MM.1S (cell line): Measurements from ENCODE around the gene ECT2L.

Experiments
- DNase-seq: peaks from one replicate; pipeline ENCODE4 v3.0.0-alpha.2; 2015
- H2AFZ ChIP-seq: fragments of 300-600 bp; sonication (generic); 2 replicates; pipeline ENCODE4 v1.6.0; 2016; ENCODE audit warnings: antibody characterized with exemption, low read length
- H3F3A ChIP-seq: fragments of 300-600 bp; sonication (generic); 2 replicates; pipeline ENCODE4 v1.6.1; 2016; ENCODE audit warnings: mild to moderate bottlenecking, antibody characterized with exemption, low read length, moderate library complexity, mixed read lengths; ENCODE audit not compliant: insufficient read depth
- H3K27ac ChIP-seq: fragments of 300-600 bp; sonication (generic); 2 replicates; pipeline ENCODE4 v1.5.1; 2016; ENCODE audit warnings: mild to moderate bottlenecking, low read length
- H3K27me3 ChIP-seq: fragments of 300-600 bp; sonication (generic); replicated peaks from 2 replicates; pipeline ENCODE4 v1.6.0; 2016; ENCODE audit warnings: low read length; ENCODE audit not compliant: insufficient read depth
- H3K36me3 ChIP-seq: fragments of 300-600 bp; sonication (generic); replicated peaks from 2 replicates; pipeline ENCODE4 v1.6.1; 2016; ENCODE audit warnings: mild to moderate bottlenecking, low read length, mixed read lengths; ENCODE audit not compliant: insufficient read depth
- H3K4me1 ChIP-seq: fragments of 300-600 bp; sonication (generic); 2 replicates; pipeline ENCODE4 v1.6.1; 2016; ENCODE audit warnings: low read length, mixed read lengths
- H3K4me2 ChIP-seq: fragments of 300-600 bp; sonication (generic); 2 replicates; pipeline ENCODE4 v1.6.0; 2016; ENCODE audit warnings: low read depth, low read length
- H3K4me3 ChIP-seq: fragments of 300-600 bp; sonication (generic); 2 replicates; pipeline ENCODE4 v1.5.1; 2016; ENCODE audit warnings: low read length, mixed read lengths
- H3K79me2 ChIP-seq: fragments of 300-600 bp; sonication (generic); 2 replicates; pipeline ENCODE4 v1.6.1; 2016; ENCODE audit warnings: mixed run types, low read length, mixed read lengths
- H3K9ac ChIP-seq: fragments of 300-600 bp; sonication (generic); 2 replicates; pipeline ENCODE4 v1.6.1; 2016; ENCODE audit warnings: low read length, mixed read lengths
- H3K9me2 ChIP-seq: fragments of 300-600 bp; sonication (generic); replicated peaks from 2 replicates; pipeline ENCODE4 v1.6.1; 2016; ENCODE audit warnings: mild to moderate bottlenecking, low read length, mixed read lengths; ENCODE audit not compliant: insufficient read depth
- H3K9me3 ChIP-seq: fragments of 300-600 bp; sonication (generic); replicated peaks from 2 replicates; pipeline ENCODE4 v1.6.1; 2016; ENCODE audit warnings: mild to moderate bottlenecking, low read length, mixed read lengths; ENCODE audit not compliant: insufficient read depth
- H4K20me1 ChIP-seq: fragments of 300-600 bp; sonication (generic); 2 replicates; pipeline ENCODE4 v1.6.1; 2016; ENCODE audit warnings: mild to moderate bottlenecking, low read length, moderate library complexity, mixed read lengths; ENCODE audit not compliant: insufficient read depth
- CTCF ChIP-seq: fragments of 300-600 bp; sonication (generic); IDR thresholded peaks from 2 replicates; pipeline ENCODE4 v1.5.1; 2016; ENCODE audit warnings: antibody characterized with exemption, low read length, mixed read lengths
- EZH2 ChIP-seq: fragments of 300-600 bp; sonication (generic); optimal IDR thresholded peaks from 2 replicates; pipeline ENCODE3; 2017; ENCODE audit warnings: low read depth, mild to moderate bottlenecking, antibody characterized with exemption, low read length, mixed read lengths
- EZH2phosphoT487 ChIP-seq: fragments of 300-600 bp; sonication (generic); IDR thresholded peaks from 2 replicates; pipeline ENCODE4 v1.6.1; 2018; ENCODE audit warnings: antibody characterized with exemption, low read length

ECT2L gene

GRCh38 chr6:138885156-138885819 is 89.4 kb downstream of the ECT2L start:
- TF ChIP-seq EZH2phosphoT487 (no peak), CTCF (no peak), EZH2 (no peak)
- Histone ChIP-seq H3K4me2 (no peak overlapping the region), H3K9me3 (no peaks in the 10 kb centered on the region), H3F3A (no peaks in the 10 kb centered on the region), H3K79me2 (no peaks in the 10 kb centered on the region), H2AFZ (no peak overlapping the region), H3K9ac (no peak overlapping the region), H3K27ac (no peak overlapping the region), H3K36me3 (no peaks in the 10 kb centered on the region), H3K9me2 (no peaks in the 10 kb centered on the region), H3K4me1 (no peaks in the 10 kb centered on the region), H3K4me3 (no peak overlapping the region), H4K20me1 (no peaks in the 10 kb centered on the region), H3K27me3 (no peaks in the 10 kb centered on the region)
- no peak for DNase-seq

GRCh38 chr6:138891255-138891986 is 95.5 kb downstream of the ECT2L start:
- Histone ChIP-seq H3F3A (no peaks in the 10 kb centered on the region), H3K9me3 (no peaks in the 10 kb centered on the region), H3K27ac (no peak overlapping the region), H3K4me1 (no peaks in the 10 kb centered on the region), H3K9ac (no peak overlapping the region), H3K9me2 (no peaks in the 10 kb centered on the region), H3K79me2 (no peaks in the 10 kb centered on the region), H3K4me3 (no peak overlapping the region), H3K36me3 (no peaks in the 10 kb centered on the region), H3K4me2 (no peak overlapping the region), H4K20me1 (no peaks in the 10 kb centered on the region), H3K27me3 (no peaks in the 10 kb centered on the region), H2AFZ (no peak overlapping the region)
- TF ChIP-seq EZH2phosphoT487 (no peak), EZH2 (no peak), CTCF (no peak)
- DNase-seq, result no peak

- DNase-seq, result no peak
- Histone ChIP-seq H3K36me3 (no peaks in the 10 kb centered on the region), H3K4me1 (no peaks in the 10 kb centered on the region), H3K4me3 (no peak overlapping the region), H3K9me3 (no peaks in the 10 kb centered on the region), H3K27ac (no peak overlapping the region), H4K20me1 (no peaks in the 10 kb centered on the region), H3K9ac (no peak overlapping the region), H3K79me2 (no peaks in the 10 kb centered on the region), H3F3A (no peaks in the 10 kb centered on the region), H3K27me3 (no peaks in the 10 kb centered on the region), H3K4me2 (no peak overlapping the region), H3K9me2 (no peaks in the 10 kb centered on the region), H2AFZ (no peak overlapping the region)
- TF ChIP-seq EZH2 (no peak), EZH2phosphoT487 (no peak), CTCF (no peak)
Measured at GRCh38 chr6:138896104-138896756, 100.3 kb downstream of the ECT2L start.
